Endothelial cell of umbilical vein (primary cell): Measurements from ENCODE around the gene TTC1. TPM values are rescaled to one million over a fixed set of nuclear protein-coding genes. Genes with fewer than 3 reads are reported as not detected.
A peak's percentile ranks its signal among the peaks of the same experiment; 100 is the strongest.

Experiments
- BruUV-seq: library from RNA; stranded (reverse); fragments of 400-500 nt; replicated peaks from 2 replicates; lab custom pipeline; 2021; lab: Mats Ljungman, UMichigan
- CTCF ChIA-PET: fragments of 300-600, 350-600 bp; sonication (Branson Sonifier 250); formaldehyde crosslinking; loops from one replicate; lab custom pipeline; 2021; ENCODE audit warnings: antibody characterized with exemption, inconsistent platforms; lab: Charles Lee
- POLR2A ChIA-PET: fragments of 300-600, 350-600 bp; sonication (Branson Sonifier 250); formaldehyde crosslinking; loops from one replicate; lab custom pipeline; 2021; ENCODE audit warnings: antibody characterized with exemption, inconsistent platforms; lab: Charles Lee
- DNase-seq: peaks from one replicate; pipeline ENCODE4 v3.0.0-alpha.2; 2011; ENCODE audit warnings: low read depth, low spot score
- FAIRE-seq: peaks from 2 replicates; lab custom pipeline; 2011; peaks lifted over from hg19 to GRCh38; lab: Jason Lieb, UNC
- H2AFZ ChIP-seq: 2 replicates; pipeline ENCODE4 v1.6.0; 2012; ENCODE audit warnings: low read depth, low read length, control low read depth, inconsistent platforms
- H3K27ac ChIP-seq: 2 replicates; pipeline ENCODE4 v1.5.1; 2011; ENCODE audit warnings: low read depth, mild to moderate bottlenecking, control low read depth, low read length, moderate library complexity; ENCODE audit not compliant: insufficient read depth
- H3K27me3 ChIP-seq, 2 experiments: 2 replicates each; pipeline versions ENCODE4 v1.6.0 to v1.6.1; 2011; ENCODE audit warnings: low read length in 2 of 2, mixed read lengths in 1 of 2; ENCODE audit not compliant: control insufficient read depth in 2 of 2, insufficient read depth in 2 of 2
- H3K36me3 ChIP-seq, 2 experiments: 2 replicates in 1 of 2; 3 replicates in 1 of 2; pipeline ENCODE4 v1.5.1; 2011; ENCODE audit warnings: low read length in 2 of 2, mild to moderate bottlenecking in 1 of 2, moderate library complexity in 1 of 2; ENCODE audit not compliant: control insufficient read depth in 2 of 2, insufficient read depth in 2 of 2; ENCODE audit errors: extremely low read depth in 1 of 2
- H3K4me1 ChIP-seq: 3 replicates; pipeline ENCODE4 v1.5.1; 2011; ENCODE audit warnings: mild to moderate bottlenecking, low read length; ENCODE audit not compliant: control insufficient read depth, insufficient read depth; ENCODE audit errors: extremely low read depth
- H3K4me2 ChIP-seq: 2 replicates; pipeline ENCODE4 v1.6.1; 2011; ENCODE audit warnings: low read length, control low read depth, mixed read lengths; ENCODE audit not compliant: insufficient read depth
- H3K4me3 ChIP-seq, 3 experiments: fragments of 200-600 bp in 1 of 3; sonication (generic), shearing (Covaris generic) in 1 of 3; replicated peaks in 1 of 3; 2 replicates each; pipeline ENCODE4 v1.5.1; 2011 to 2016; ENCODE audit warnings: control low read depth in 3 of 3, low read length in 3 of 3, mild to moderate bottlenecking in 2 of 3, inconsistent platforms in 1 of 3, low read depth in 1 of 3, moderate library complexity in 1 of 3; ENCODE audit not compliant: insufficient read depth in 1 of 3
- H3K79me2 ChIP-seq: 2 replicates; pipeline ENCODE4 v1.6.0; 2012; ENCODE audit warnings: low read length, inconsistent platforms; ENCODE audit not compliant: control insufficient read depth, insufficient read depth
- H3K9ac ChIP-seq: replicated peaks from 2 replicates; pipeline ENCODE3; 2011; ENCODE audit warnings: low read length, control low read depth; ENCODE audit not compliant: insufficient read depth; ENCODE audit errors: extremely low read depth
- H3K9me1 ChIP-seq: replicated peaks from 3 replicates; pipeline ENCODE4 v1.6.0; 2011; ENCODE audit warnings: mild to moderate bottlenecking, low read length; ENCODE audit not compliant: control insufficient read depth, insufficient read depth; ENCODE audit errors: extremely low read depth
- H3K9me3 ChIP-seq: replicated peaks from 2 replicates; pipeline ENCODE4 v1.5.1; 2012; ENCODE audit warnings: low read length, inconsistent platforms; ENCODE audit not compliant: control insufficient read depth, insufficient read depth
- H4K20me1 ChIP-seq: replicated peaks from 2 replicates; pipeline ENCODE3; 2011; ENCODE audit warnings: mild to moderate bottlenecking, low read length; ENCODE audit not compliant: control insufficient read depth, insufficient read depth; ENCODE audit errors: extremely low read depth
- CTCF ChIP-seq, 2 donors: IDR thresholded peaks; 1 replicate in 1 of 2; 2 replicates in 1 of 2; pipeline ENCODE4 v1.5.1; 2011; ENCODE audit warnings: low read length in 2 of 2, mild to moderate bottlenecking in 2 of 2, moderate library complexity in 2 of 2, control low read depth in 1 of 2, inconsistent platforms in 1 of 2, low read depth in 1 of 2; ENCODE audit not compliant: insufficient read depth in 1 of 2; ENCODE audit errors: extremely low read depth in 1 of 2
- FOS ChIP-seq: IDR thresholded peaks from 2 replicates; pipeline ENCODE4 v1.6.1; 2011; ENCODE audit warnings: mild to moderate bottlenecking, low read length, moderate library complexity, borderline replicate concordance; ENCODE audit not compliant: insufficient read depth
- JUN ChIP-seq: IDR thresholded peaks from 2 replicates; pipeline ENCODE4 v1.6.1; 2011; ENCODE audit warnings: borderline replicate concordance, low read depth; ENCODE audit not compliant: insufficient read length, insufficient read depth
- POLR2AphosphoS5 ChIP-seq: IDR thresholded peaks from 2 replicates; pipeline ENCODE4 v1.6.1; 2012; ENCODE audit warnings: low read depth, mild to moderate bottlenecking, control low read depth, low read length, moderate library complexity; ENCODE audit not compliant: insufficient read depth
- dilution Hi-C: fragments of 300-500 bp; cut with MboI; formaldehyde crosslinking; loops from one replicate; pipeline ENCODE4 v1.15.0; 2019; ENCODE audit warnings: low sequenced_read_pairs; ENCODE audit not compliant: extremely low pct_ligation_motif_present
- intact Hi-C: fragments of 100-400 bp; cut with micrococcal nuclease; formaldehyde crosslinking; loops from one replicate; pipeline ENCODE4 v1.10.0; 2022
- polyA plus RNA-seq, 4 experiments: library from polyadenylated mRNA; depleted of rRNA in 3 of 4; stranded (reverse) in 3 of 4; unstranded in 1 of 4; fragments of >200 nt; gene quantifications; 2 replicates each; pipeline versions ENCODE4 v1.2.1 to v1.2.3, GENCODE V29; 2011 to 2012; ENCODE audit warnings: missing spikeins in 1 of 4
- total RNA-seq: library from RNA; stranded (reverse); gene quantifications from 2 replicates; pipeline ENCODE4 v1.2.3, GENCODE V29; 2021

Gene TTC1
- total and polyA plus RNA-seq, 2 donors (not counting 3 experiments of a cell fraction or from before 2014, with no cell fraction given) = 23.9 to 62.6 TPM

GRCh38 chr5:160082614-160083500 lies 73.9 kb downstream of the TTC1 start:
- TSS peak; percentile 40 for BruUV-seq
- intact Hi-C loops (loop anchor here (1.0 to 5.0 kb wide), 6 partner anchors 12 to 189 kb away; partner anchors contain the start of gene PWWP2A), dilution Hi-C loops (no loop called here)
- DNase-seq (peak; percentile 79), FAIRE-seq (peak; percentile 60)
- peak overlapping the region; percentile 88 for H3K4me2 ChIP-seq
- ChIA-PET CTCF (interaction anchor here (0.8 to 5.3 kb wide), 6 partner anchors 10 to 308 kb away, joined by 3 to 48 read pairs (median 3); partner anchors contain the start of gene PWWP2A), POLR2A (interaction anchor here (0.6 to 0.7 kb wide), 2 partner anchors 14 to 27 kb away, joined by 3 read pairs; no protein-coding TSS in a partner anchor)
- TF ChIP-seq FOS (peak; percentile 18), CTCF (IDR thresholded peaks at IDR 0.05; ENCODE audit: extremely low read depth in 1 of 2, insufficient read depth in 1 of 2, low read depth in 1 of 2, low read length in 2 of 2) (no peak), POLR2AphosphoS5 (peak; percentile 72), JUN (peak; percentile 81)
- peak overlapping the region; percentile 42 for H3K9ac ChIP-seq
- H2AFZ ChIP-seq = peak overlapping the region; percentile 37
- no peaks in the 10 kb centered on the region for H4K20me1 ChIP-seq
- H3K9me3 ChIP-seq = no peaks in the 10 kb centered on the region
- H3K9me1 ChIP-seq = no peaks in the 10 kb centered on the region
- no peaks in the 10 kb centered on the region for H3K36me3 ChIP-seq
- no peaks in the 10 kb centered on the region for H3K79me2 ChIP-seq
- peak overlapping the region; percentile 63 for H3K27ac ChIP-seq
- H3K4me1 ChIP-seq = peaks cover 23% of the 10 kb centered on the region
- no peaks in the 10 kb centered on the region for H3K27me3 ChIP-seq
- peak overlapping the region in 1 of 3 experiments; percentile 41 for H3K4me3 ChIP-seq
